DLD1 (cell line): ENCODE data around the gene SLC17A7.

Experiments
- in situ Hi-C: cut with HindIII; loops from 2 replicates; pipeline ENCODE4 v1.10.0; 2017; ENCODE audit warnings: low sequenced_read_pairs

SLC17A7 gene

GRCh38 chr19:49428547-49429451 is 12.5 kb downstream of the SLC17A7 start:
- in situ Hi-C loops = no loop called here

- in situ Hi-C loops = no loop called here
Observed at GRCh38 chr19:49427855-49428546, 13.3 kb downstream of the SLC17A7 start.

- in situ Hi-C loops = no loop called here
Observed at GRCh38 chr19:49427339-49427738, 14.0 kb downstream of the SLC17A7 start.

DNA sequence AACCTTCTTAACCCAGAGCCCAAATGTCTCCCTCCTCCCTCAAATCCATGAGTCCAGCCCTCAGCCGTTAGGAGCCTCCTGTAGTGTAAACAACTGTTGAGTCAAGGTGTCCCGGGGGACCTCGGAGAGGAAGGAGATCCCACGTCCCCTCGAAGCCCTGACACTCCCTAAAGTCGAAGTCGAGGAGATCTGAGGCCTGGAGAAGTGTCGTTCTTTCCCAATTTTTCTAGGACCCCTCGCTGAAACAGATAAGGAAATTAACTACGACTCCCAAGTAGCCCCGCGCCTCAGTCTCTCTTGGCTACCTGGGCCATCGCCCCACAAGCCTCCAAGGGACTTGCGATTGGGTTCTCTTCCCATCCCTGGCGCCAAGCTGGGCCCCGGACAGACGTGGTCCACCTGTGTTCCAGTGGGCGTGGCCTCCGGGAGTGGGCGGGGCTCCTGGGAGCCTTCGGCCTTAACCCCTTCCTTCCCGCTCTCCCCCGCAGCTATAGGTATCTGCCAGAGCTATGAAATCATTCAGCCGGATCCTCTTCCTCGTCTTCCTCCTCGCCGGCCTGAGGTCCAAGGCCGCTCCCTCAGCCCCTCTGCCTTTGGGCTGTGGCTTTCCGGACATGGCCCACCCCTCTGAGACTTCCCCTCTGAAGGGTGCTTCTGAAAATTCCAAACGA is 15.3 kb downstream of the SLC17A7 start:
- in situ Hi-C loops = no loop called here

GRCh38 chr19:49425178-49425577 is 16.1 kb downstream of the SLC17A7 start, which contains the start of gene GFY:
GFY (plus strand) TSS chr19:49425388; CDS start chr19:49426431, 1,043 bp downstream.
- in situ Hi-C loops = no loop called here

GRCh38 chr19:49423985-49424303 is 17.4 kb downstream of the SLC17A7 start:
- in situ Hi-C loops = no loop called here

GRCh38 chr19:49423071-49423984 is 18.0 kb downstream of the SLC17A7 start, which contains the start of gene PTH2:
PTH2 (minus strand) TSS chr19:49423441; CDS start chr19:49423339, 102 bp downstream.
- in situ Hi-C loops = no loop called here

GRCh38 chr19:49422407-49423070 is 18.8 kb downstream of the SLC17A7 start:
- in situ Hi-C loops = no loop called here

DNA sequence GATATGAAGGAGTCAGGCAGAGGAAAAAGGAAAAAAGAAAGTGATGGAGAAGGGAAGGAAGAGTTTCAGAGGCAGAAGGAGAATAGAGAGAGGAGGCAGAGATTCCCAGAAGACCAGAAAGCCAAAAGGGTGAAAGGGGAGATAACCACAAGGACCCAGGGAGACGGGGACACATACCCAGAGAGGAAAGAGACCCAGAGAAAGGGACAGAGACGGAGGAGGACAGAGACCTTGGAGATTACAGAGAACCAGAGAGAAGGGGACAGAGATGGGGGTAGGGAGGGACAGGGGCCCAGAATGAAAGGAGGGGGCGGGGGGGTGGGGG is 19.5 kb downstream of the SLC17A7 start:
- in situ Hi-C loops = no loop called here

DNA sequence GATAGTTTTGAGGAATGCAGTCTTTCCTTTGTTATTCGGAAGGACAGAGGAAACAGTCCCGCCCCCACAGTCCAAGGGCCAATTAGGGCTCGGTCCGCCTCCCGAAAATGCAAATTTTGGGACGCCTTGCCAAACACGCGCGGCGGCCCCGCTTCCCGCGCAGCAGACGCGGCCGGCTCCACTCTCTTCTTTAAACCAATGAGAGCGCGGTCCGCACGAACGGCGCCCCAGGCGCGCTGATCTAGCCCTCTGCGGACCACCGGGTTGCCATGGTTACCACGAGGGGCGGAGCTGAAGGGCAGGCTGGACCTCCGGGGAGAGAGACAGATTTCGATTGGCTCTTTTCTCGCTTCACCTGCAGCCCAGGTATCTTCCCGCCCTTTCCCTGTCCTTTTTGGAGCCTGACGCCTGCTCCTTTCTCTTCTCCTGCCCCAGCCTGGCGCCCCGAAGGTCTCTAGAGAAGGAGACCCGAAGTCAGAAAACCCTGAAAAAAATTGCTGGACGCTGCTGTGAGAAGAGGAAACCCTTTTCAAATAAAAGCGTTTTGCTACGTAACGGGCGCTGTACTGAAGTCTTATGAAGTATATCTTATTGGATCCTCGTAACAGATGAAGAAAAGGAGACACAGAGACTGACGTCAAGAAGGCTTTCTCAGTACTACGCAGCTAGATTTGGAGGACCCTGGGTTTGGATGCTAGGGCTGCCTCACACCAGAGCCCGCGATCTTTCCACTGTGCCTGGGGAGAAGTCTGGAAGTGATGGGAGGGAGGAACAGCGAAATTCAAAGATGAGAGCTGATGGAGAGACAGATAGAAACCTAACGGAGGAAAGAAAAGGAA is 20.1 kb downstream of the SLC17A7 start:
- in situ Hi-C loops = no loop called here

GRCh38 chr19:49420227-49420626 is 21.1 kb downstream of the SLC17A7 start:
- in situ Hi-C loops = no loop called here

DNA sequence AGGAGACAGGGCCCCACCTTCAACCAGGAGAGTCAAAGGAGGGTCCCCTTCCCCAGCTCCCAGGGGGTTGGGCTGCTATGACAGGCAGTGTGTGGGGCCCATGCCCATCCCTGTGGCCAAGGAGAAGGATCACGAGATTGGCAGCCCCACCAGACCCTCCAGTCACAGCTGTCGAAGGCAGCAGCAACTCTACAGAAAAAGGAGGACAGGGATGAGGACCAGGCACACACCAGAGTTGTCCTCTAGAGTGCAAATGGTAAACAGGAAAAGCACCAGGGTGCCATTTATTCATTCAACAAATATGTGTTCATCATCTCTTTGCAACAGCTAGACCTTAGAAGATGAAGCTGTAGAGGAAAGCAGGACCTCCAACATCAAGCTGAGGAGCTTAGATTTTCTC is 22.2 kb downstream of the SLC17A7 start:
- in situ Hi-C loops = no loop called here

DNA sequence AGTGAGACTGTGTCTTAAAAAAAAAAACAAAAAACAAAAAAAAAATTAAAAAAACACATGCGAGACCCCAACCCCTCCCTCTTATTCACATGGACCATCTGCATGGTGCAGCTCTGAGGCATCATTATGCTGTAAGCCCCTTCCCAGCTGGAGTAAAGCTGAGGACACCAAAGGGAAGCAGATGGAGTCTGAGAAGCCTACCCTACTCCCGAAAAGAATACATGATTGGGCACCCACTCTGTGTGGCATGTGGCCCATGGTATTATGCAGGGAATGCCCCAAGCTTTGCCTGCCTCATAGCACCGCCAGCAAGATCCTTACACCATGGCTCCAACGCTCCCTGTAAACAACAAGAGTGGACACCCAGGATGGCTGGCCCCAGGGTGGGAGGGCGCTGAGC is 22.8 kb downstream of the SLC17A7 start:
- in situ Hi-C loops = no loop called here

DNA sequence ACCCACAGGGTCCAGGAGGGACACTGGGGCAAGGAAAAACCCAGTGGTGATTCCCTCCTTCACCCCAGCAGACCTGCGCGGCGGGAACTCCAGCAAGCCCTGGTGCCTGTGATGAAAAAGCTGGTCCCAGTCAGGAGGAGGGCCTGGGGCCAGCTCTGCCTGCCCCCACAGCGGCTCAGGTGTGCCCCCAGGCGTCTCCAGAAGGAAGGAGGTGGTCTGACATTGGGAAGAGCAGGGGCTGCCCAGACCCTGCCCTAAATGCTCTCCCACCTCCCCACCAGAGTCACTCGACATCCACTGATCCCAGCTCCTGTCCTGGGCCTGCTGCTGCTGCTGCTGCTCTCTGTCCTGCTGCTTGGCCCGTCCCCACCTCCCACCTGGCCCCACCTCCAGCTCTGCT is 24.2 kb downstream of the SLC17A7 start:
- in situ Hi-C loops = no loop called here

GRCh38 chr19:49415810-49416200 is 25.5 kb downstream of the SLC17A7 start:
- in situ Hi-C loops = no loop called here

- in situ Hi-C loops = no loop called here
Observed at GRCh38 chr19:49415102-49415809, 26.1 kb downstream of the SLC17A7 start.

- in situ Hi-C loops = no loop called here
Observed at GRCh38 chr19:49414256-49414655, 27.1 kb downstream of the SLC17A7 start.

DNA sequence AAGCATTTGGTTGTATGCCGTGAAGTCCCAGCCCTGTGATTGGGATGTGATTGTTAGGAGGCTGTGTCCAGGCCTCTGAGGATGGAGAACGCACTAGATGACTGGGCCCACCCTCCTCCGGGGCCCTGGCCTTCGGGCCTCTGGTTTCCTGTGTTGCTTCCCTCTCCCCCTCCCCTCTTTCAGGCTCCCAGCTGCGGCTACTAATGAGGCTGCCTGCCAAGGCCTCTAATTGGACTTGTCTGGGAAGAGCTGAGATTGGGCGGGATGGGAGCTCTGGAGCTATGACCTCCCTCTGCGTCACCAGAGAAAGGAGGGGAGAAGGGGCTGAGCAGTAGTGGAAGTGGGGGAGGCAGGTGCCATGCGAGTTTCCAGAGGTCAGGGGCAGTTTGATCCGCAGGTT is 28.0 kb downstream of the SLC17A7 start:
- in situ Hi-C loops = no loop called here
